A549 (cell line): Measurements from ENCODE around the gene HNRNPK. TPM values are rescaled to one million over a fixed set of nuclear protein-coding genes. Genes with fewer than 3 reads are reported as not detected.

Experiments
- CEBPB ChIP-seq, 2 experiments: fragments of >200 bp in 1 of 2; sonication (Bioruptor Twin) in 1 of 2; formaldehyde crosslinking in 1 of 2; IDR thresholded peaks; 2 replicates each; pipeline ENCODE4 v1.6.1; 2012 to 2016
- EP300 ChIP-seq, 2 experiments: fragments of >200 bp; sonication (Bioruptor Twin); formaldehyde crosslinking; IDR thresholded peaks; 2 replicates in 1 of 2; 3 replicates in 1 of 2; pipeline ENCODE4 v1.6.1; 2016 to 2017
- ESRRA ChIP-seq: fragments of 150-350 bp; IDR thresholded peaks from 2 replicates; pipeline ENCODE4 v1.6.1; 2014; ENCODE audit warnings: mild to moderate bottlenecking, low read length, borderline replicate concordance
- HDAC2 ChIP-seq: fragments of 200-600 bp; sonication (generic); IDR thresholded peaks from 2 replicates; pipeline ENCODE4 v1.6.1; 2016
- HOXA7 ChIP-seq: fragments of 250-450 bp; sonication (Bioruptor Pico); IDR thresholded peaks from 2 replicates; pipeline ENCODE4 v1.5.0; 2020; ENCODE audit warnings: mild to moderate bottlenecking, moderate library complexity
- JUNB ChIP-seq: fragments of >200 bp; sonication (Bioruptor Twin); formaldehyde crosslinking; IDR thresholded peaks from 2 replicates; pipeline ENCODE4 v1.6.1; 2016
- KDM1A ChIP-seq: fragments of 200-600 bp; sonication (generic); IDR thresholded peaks from 2 replicates; pipeline ENCODE4 v1.6.1; 2016; ENCODE audit warnings: low read depth, mild to moderate bottlenecking
- MAFK ChIP-seq: fragments of 450-650 bp; IDR thresholded peaks from 2 replicates; pipeline ENCODE4 v1.6.1; 2014; ENCODE audit not compliant: partially characterized antibody
- MAZ ChIP-seq: fragments of 150-350 bp; IDR thresholded peaks from 2 replicates; pipeline ENCODE4 v1.6.1; 2014; ENCODE audit warnings: antibody characterized with exemption, low read depth, low read length, borderline replicate concordance
- NFE2L2 ChIP-seq: fragments of 150-350 bp; conservative IDR thresholded peaks from 2 replicates; pipeline ENCODE4 v1.6.1; 2014; ENCODE audit warnings: low read length
- NPAS2 ChIP-seq: fragments of 250-450 bp; sonication (Bioruptor Pico); IDR thresholded peaks from 2 replicates; pipeline ENCODE4 v1.8.0; 2022; ENCODE audit warnings: mild to moderate bottlenecking, moderate library complexity, borderline replicate concordance
- POLR2A ChIP-seq: IDR thresholded peaks from 2 replicates; pipeline ENCODE4 v1.6.1; 2012; ENCODE audit warnings: mild to moderate bottlenecking, low read length
- POLR2AphosphoS2 ChIP-seq: conservative IDR thresholded peaks from 2 replicates; pipeline ENCODE4 v1.6.1; 2012; ENCODE audit warnings: low read length, improper control_type of control experiment, inconsistent platforms
- RAD21 ChIP-seq, 2 experiments: fragments of >200 bp in 1 of 2; sonication (Bioruptor Twin) in 1 of 2; formaldehyde crosslinking in 1 of 2; IDR thresholded peaks in 1 of 2; conservative IDR thresholded peaks in 1 of 2; 2 replicates in 1 of 2; 3 replicates in 1 of 2; pipeline ENCODE4 v1.6.1; 2012 to 2018; ENCODE audit warnings: inconsistent platforms in 1 of 2
- RFX5 ChIP-seq: fragments of 450-650 bp; IDR thresholded peaks from 2 replicates; pipeline ENCODE4 v1.7.1; 2014; ENCODE audit warnings: antibody characterized with exemption, mild to moderate bottlenecking, moderate library complexity
- SREBF2 ChIP-seq: fragments of 450-650 bp; IDR thresholded peaks from 2 replicates; pipeline ENCODE4 v1.6.1; 2014; ENCODE audit warnings: mild to moderate bottlenecking, moderate library complexity
- polyA plus RNA-seq, 4 experiments: library from polyadenylated mRNA; depleted of rRNA in 3 of 4; stranded (reverse); fragments of >200 nt; fragmentation: RNase III in 1 of 4; extraction: RNeasy Plus Mini Kit Qiagen cat#74134 plus additional on column Dnase treatment in 1 of 4; gene quantifications; 2 replicates in 3 of 4; 3 replicates in 1 of 4; pipeline ENCODE4 v1.2.3, GENCODE V29; 2011 to 2017
- TF ChIP-seq, protein P1 (sequence below): fragments of >200 bp; sonication (Bioruptor Twin); formaldehyde crosslinking; IDR thresholded peaks from 3 replicates; pipeline ENCODE4 v1.6.1; 2016
- TF ChIP-seq, protein P2 (sequence below): fragments of 250-450 bp; sonication (Bioruptor Pico); IDR thresholded peaks from 2 replicates; pipeline ENCODE4 v1.5.0; 2021; ENCODE audit warnings: mild to moderate bottlenecking, moderate library complexity, borderline replicate concordance
- TF ChIP-seq, protein P3 (sequence below): fragments of 450-650 bp; IDR thresholded peaks from 2 replicates; pipeline ENCODE4 v1.6.1; 2014; ENCODE audit warnings: antibody characterized with exemption
- TF ChIP-seq, protein P4 (sequence below): IDR thresholded peaks from 2 replicates; pipeline ENCODE4 v1.6.1; 2012
- TF ChIP-seq, protein P5 (sequence below): fragments of 150-350 bp; IDR thresholded peaks from 2 replicates; pipeline ENCODE4 v1.6.1; 2014; ENCODE audit warnings: low read depth, mild to moderate bottlenecking, low read length
- TF ChIP-seq, protein P6 (sequence below): IDR thresholded peaks from 2 replicates; pipeline ENCODE4 v1.6.1; 2012

The HNRNPK gene
- polyA plus RNA-seq, 2 of the 4 experiments (the other 2 are of a cell fraction), result 682 to 699 TPM

DNA sequence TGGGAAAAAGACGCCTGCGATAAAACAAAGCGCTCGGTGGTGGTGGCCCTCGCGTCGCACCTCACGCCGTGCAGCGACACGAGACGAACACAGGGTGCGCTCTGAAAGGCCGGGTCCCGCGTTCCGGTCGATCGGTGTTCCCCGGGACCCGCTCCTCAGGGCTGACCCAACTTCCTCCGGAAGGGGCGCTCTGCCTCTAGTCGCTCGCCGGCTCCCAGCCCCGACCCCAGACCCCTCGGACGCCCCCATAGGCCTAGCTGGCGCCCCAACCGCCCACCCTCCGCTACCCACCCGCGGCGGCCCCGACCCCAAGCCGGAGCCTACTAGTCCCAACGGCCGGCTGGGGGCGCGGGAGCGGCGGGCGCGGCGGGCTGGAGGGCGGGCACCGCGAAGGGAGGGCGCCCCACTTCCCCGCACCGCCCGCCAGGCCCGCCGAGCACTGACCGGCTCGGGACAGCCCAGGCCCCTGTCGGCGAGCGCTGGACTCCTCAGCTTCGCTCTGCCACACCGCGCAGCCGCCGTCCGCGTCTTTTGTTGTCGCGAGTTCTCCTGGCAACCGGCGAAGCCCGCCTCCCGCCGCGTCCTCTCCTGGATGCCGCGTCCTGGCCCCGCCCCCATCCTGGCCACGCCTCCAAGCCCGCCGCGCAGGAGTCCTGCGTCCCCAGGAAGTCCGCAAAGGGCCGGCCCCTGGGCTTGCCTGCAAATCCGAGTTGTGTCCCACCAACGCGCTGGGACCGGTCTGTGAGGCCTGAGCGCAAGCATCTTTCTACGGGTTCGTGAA is 58.9 kb downstream of the HNRNPK start, which contains the start of gene KIF27 (continued):
- TF ChIP-seq RFX5 (no peak), POLR2AphosphoS2 (no peak), JUNB (no peak), MAFK (no peak), HDAC2 (no peak), NFE2L2 (no peak), ESRRA (no peak), POLR2A (peak; percentile 85), SREBF2 (no peak), HOXA7 (CRISPR knock-in tag) (peak; percentile 38; the same call in 1 of the 2 replicates), RAD21 (conservative IDR thresholded peaks at IDR 0.05 in 1 of 2, IDR thresholded peaks at IDR 0.05 in 1 of 2) (no peak; a peak in 3 of 5 replicates), CEBPB (IDR thresholded peaks at IDR 0.05) (no peak), MAZ (no peak), NPAS2 (no peak), KDM1A (no peak), EP300 (IDR thresholded peaks at IDR 0.05) (no peak)
- TF ChIP-seq, protein P1, sequence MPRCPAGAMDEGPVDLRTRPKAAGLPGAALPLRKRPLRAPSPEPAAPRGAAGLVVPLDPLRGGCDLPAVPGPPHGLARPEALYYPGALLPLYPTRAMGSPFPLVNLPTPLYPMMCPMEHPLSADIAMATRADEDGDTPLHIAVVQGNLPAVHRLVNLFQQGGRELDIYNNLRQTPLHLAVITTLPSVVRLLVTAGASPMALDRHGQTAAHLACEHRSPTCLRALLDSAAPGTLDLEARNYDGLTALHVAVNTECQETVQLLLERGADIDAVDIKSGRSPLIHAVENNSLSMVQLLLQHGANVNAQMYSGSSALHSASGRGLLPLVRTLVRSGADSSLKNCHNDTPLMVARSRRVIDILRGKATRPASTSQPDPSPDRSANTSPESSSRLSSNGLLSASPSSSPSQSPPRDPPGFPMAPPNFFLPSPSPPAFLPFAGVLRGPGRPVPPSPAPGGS, result peak; percentile 53
- TF ChIP-seq, protein P2, sequence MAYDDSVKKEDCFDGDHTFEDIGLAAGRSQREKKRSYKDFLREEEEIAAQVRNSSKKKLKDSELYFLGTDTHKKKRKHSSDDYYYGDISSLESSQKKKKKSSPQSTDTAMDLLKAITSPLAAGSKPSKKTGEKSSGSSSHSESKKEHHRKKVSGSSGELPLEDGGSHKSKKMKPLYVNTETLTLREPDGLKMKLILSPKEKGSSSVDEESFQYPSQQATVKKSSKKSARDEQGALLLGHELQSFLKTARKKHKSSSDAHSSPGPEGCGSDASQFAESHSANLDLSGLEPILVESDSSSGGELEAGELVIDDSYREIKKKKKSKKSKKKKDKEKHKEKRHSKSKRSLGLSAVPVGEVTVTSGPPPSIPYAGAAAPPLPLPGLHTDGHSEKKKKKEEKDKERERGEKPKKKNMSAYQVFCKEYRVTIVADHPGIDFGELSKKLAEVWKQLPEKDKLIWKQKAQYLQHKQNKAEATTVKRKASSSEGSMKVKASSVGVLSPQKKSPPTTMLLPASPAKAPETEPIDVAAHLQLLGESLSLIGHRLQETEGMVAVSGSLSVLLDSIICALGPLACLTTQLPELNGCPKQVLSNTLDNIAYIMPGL, result peak; percentile 68; the same call in 1 of the 2 replicates
- TF ChIP-seq, protein P3, sequence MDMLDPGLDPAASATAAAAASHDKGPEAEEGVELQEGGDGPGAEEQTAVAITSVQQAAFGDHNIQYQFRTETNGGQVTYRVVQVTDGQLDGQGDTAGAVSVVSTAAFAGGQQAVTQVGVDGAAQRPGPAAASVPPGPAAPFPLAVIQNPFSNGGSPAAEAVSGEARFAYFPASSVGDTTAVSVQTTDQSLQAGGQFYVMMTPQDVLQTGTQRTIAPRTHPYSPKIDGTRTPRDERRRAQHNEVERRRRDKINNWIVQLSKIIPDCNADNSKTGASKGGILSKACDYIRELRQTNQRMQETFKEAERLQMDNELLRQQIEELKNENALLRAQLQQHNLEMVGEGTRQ, result no peak
- TF ChIP-seq, protein P4, sequence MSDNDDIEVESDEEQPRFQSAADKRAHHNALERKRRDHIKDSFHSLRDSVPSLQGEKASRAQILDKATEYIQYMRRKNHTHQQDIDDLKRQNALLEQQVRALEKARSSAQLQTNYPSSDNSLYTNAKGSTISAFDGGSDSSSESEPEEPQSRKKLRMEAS, result peak; percentile 97
- TF ChIP-seq, protein P5, sequence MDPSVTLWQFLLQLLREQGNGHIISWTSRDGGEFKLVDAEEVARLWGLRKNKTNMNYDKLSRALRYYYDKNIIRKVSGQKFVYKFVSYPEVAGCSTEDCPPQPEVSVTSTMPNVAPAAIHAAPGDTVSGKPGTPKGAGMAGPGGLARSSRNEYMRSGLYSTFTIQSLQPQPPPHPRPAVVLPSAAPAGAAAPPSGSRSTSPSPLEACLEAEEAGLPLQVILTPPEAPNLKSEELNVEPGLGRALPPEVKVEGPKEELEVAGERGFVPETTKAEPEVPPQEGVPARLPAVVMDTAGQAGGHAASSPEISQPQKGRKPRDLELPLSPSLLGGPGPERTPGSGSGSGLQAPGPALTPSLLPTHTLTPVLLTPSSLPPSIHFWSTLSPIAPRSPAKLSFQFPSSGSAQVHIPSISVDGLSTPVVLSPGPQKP, result no peak
- TF ChIP-seq, protein P6, sequence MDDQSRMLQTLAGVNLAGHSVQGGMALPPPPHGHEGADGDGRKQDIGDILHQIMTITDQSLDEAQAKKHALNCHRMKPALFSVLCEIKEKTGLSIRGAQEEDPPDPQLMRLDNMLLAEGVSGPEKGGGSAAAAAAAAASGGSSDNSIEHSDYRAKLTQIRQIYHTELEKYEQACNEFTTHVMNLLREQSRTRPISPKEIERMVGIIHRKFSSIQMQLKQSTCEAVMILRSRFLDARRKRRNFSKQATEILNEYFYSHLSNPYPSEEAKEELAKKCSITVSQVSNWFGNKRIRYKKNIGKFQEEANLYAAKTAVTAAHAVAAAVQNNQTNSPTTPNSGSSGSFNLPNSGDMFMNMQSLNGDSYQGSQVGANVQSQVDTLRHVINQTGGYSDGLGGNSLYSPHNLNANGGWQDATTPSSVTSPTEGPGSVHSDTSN, result no peak
